KMS-11 (cell line): ENCODE data around the gene MAPK8IP1.
"Not testable (repeated sequence)": the region's sequence is repeated elsewhere in the genome, so short reads cannot be mapped to it uniquely, and the experiment has no call there.

ENCODE experiments used
- H2AFZ ChIP-seq: fragments of 200-600 bp; sonication (generic); 2 replicates; pipeline ENCODE4 v1.6.1; 2016; ENCODE audit warnings: antibody characterized with exemption, mixed run types, low read depth
- H3K27ac ChIP-seq: fragments of 200-600 bp; sonication (generic); 2 replicates; pipeline ENCODE4 v1.6.1; 2016; ENCODE audit warnings: mild to moderate bottlenecking, mixed run types
- H3K27me3 ChIP-seq: fragments of 200-600 bp; sonication (generic); 2 replicates; pipeline ENCODE4 v1.6.1; 2017; ENCODE audit warnings: mild to moderate bottlenecking, low read depth, mixed run types, moderate library complexity; ENCODE audit not compliant: insufficient read depth
- H3K36me3 ChIP-seq: fragments of 200-600 bp; sonication (generic); 2 replicates; pipeline ENCODE4 v1.6.1; 2017; ENCODE audit warnings: mild to moderate bottlenecking, mixed run types; ENCODE audit not compliant: insufficient read depth
- H3K4me1 ChIP-seq: fragments of 200-600 bp; sonication (generic); 2 replicates; pipeline ENCODE4 v1.6.1; 2016; ENCODE audit warnings: mild to moderate bottlenecking, low read depth, mixed run types; ENCODE audit not compliant: poor library complexity, severe bottlenecking
- H3K4me2 ChIP-seq: fragments of 200-600 bp; sonication (generic); 2 replicates; pipeline ENCODE4 v1.7.0; 2016; ENCODE audit warnings: mild to moderate bottlenecking, mixed run types
- H3K4me3 ChIP-seq: fragments of 200-600 bp; sonication (generic); IDR thresholded peaks from 2 replicates; pipeline ENCODE4 v1.6.1; 2017; ENCODE audit warnings: low read depth, low read length, mixed read lengths; ENCODE audit not compliant: insufficient read depth
- H3K79me2 ChIP-seq: fragments of 200-600 bp; sonication (generic); 2 replicates; pipeline ENCODE4 v1.6.1; 2016; ENCODE audit warnings: low read depth, mixed run types; ENCODE audit not compliant: insufficient read depth
- H3K9ac ChIP-seq: fragments of 200-600 bp; sonication (generic); 2 replicates; pipeline ENCODE4 v1.6.1; 2016; ENCODE audit warnings: mild to moderate bottlenecking, mixed run types
- H4K20me1 ChIP-seq: fragments of 200-600 bp; sonication (generic); 2 replicates; pipeline ENCODE4 v1.6.1; 2016; ENCODE audit warnings: mild to moderate bottlenecking, mixed run types; ENCODE audit not compliant: insufficient read depth
- TF ChIP-seq, protein P1 (sequence below): fragments of 200-600 bp; sonication (generic); conservative IDR thresholded peaks from 2 replicates; pipeline ENCODE4 v1.6.1; 2017; ENCODE audit warnings: low read depth, mild to moderate bottlenecking, antibody characterized with exemption, low read length, moderate library complexity, mixed read lengths

MAPK8IP1 gene

GRCh38 chr11:45905095-45905494 lies 19.6 kb downstream of the MAPK8IP1 start:
- Histone ChIP-seq H3K27me3 (peaks cover 11% of the 10 kb centered on the region; the same call in 1 of the 2 replicates), H3K4me2 (no peak overlapping the region), H3K27ac (no peak overlapping the region), H3K4me3 (no peak overlapping the region), H3K36me3 (no peaks in the 10 kb centered on the region), H3K4me1 (no peaks in the 10 kb centered on the region), H2AFZ (no peak overlapping the region), H3K9ac (no peak overlapping the region), H4K20me1 (no peaks in the 10 kb centered on the region), H3K79me2 (no peaks in the 10 kb centered on the region)
- TF ChIP-seq, protein P1, sequence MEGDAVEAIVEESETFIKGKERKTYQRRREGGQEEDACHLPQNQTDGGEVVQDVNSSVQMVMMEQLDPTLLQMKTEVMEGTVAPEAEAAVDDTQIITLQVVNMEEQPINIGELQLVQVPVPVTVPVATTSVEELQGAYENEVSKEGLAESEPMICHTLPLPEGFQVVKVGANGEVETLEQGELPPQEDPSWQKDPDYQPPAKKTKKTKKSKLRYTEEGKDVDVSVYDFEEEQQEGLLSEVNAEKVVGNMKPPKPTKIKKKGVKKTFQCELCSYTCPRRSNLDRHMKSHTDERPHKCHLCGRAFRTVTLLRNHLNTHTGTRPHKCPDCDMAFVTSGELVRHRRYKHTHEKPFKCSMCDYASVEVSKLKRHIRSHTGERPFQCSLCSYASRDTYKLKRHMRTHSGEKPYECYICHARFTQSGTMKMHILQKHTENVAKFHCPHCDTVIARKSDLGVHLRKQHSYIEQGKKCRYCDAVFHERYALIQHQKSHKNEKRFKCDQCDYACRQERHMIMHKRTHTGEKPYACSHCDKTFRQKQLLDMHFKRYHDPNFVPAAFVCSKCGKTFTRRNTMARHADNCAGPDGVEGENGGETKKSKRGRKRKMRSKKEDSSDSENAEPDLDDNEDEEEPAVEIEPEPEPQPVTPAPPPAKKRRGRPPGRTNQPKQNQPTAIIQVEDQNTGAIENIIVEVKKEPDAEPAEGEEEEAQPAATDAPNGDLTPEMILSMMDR, result no peak

DNA sequence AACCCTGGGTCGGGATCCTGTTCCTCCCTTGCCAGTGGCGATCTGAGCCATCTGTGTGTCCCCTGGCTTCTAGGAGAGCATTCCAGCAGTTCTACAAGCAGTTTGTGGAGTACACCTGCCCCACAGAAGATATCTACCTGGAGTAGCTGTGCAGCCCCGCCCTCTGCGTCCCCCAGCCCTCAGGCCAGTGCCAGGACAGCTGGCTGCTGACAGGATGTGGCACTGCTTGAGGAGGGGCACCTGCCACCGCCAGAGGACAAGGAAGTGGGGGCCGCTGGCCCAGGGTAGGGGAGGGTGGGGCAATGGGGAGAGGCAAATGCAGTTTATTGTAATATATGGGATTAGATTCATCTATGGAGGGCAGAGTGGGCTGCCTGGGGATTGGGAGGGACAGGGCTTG lies 20.1 kb downstream of the MAPK8IP1 start:
- H3K4me1 ChIP-seq, H3K79me2 ChIP-seq, H3K4me3 ChIP-seq, H4K20me1 ChIP-seq, H3K36me3 ChIP-seq, H3K4me2 ChIP-seq, H2AFZ ChIP-seq, H3K9ac ChIP-seq, H3K27me3 ChIP-seq, H3K27ac ChIP-seq: not testable (repeated sequence)

GRCh38 chr11:45906096-45906682 lies 20.7 kb downstream of the MAPK8IP1 start:
- H3K27ac ChIP-seq, result no peak overlapping the region
- H3K9ac ChIP-seq, result no peak overlapping the region
- H3K4me2 ChIP-seq, result no peak overlapping the region
- no peak overlapping the region for H2AFZ ChIP-seq
- H4K20me1 ChIP-seq, result no peaks in the 10 kb centered on the region
- peaks cover 2% of the 10 kb centered on the region; the same call in 1 of the 2 replicates for H3K27me3 ChIP-seq
- no peaks in the 10 kb centered on the region for H3K4me1 ChIP-seq
- H3K79me2 ChIP-seq, result no peaks in the 10 kb centered on the region
- no peaks in the 10 kb centered on the region for H3K36me3 ChIP-seq
- TF ChIP-seq, protein P1, result no peak
- no peak overlapping the region for H3K4me3 ChIP-seq

GRCh38 chr11:45906965-45907611 lies 21.6 kb downstream of the MAPK8IP1 start, which contains the start of gene FREY1:
Gene FREY1, minus strand, starts transcription at chr11:45907271. Its CDS starts 26 bp downstream, at chr11:45907245.
- H3K27ac ChIP-seq, result no peak within 1 kb of the TSS
- no peak within 1 kb of the TSS for H3K4me2 ChIP-seq
- H3K79me2 ChIP-seq, result no peaks in the 10 kb centered on the region
- H3K36me3 ChIP-seq, result no peaks in the 10 kb centered on the region
- TF ChIP-seq, protein P1, result no peak
- H3K4me1 ChIP-seq, result no peaks in the 10 kb centered on the region
- H2AFZ ChIP-seq, result no peak within 1 kb of the TSS
- H3K27me3 ChIP-seq, result no peaks in the 10 kb centered on the region
- H3K4me3 ChIP-seq, result no peak within 1 kb of the TSS
- H3K9ac ChIP-seq, result no peak within 1 kb of the TSS
- no peaks in the 10 kb centered on the region for H4K20me1 ChIP-seq

DNA sequence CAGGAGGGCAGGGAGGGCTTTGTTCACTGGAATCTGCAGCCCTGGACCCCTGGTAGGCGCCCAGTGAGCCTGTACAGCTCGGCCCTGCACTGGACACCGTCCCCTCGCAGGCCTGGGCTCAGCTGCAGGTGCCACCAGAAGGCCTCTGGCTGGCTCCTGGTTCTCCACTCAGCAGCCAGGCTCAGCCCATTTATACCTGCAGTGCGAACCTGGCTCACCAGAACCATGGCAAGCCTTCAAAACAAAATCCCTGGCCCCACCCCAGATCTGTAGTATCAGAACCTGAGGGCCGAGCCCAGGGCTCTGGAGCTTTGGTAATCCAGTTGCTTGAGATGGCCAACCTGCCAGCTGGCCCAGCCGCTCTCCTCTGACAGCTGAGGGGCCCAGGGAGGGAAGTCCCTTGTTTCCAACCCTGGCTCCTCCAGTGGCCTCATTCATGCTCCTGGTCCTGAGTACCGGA lies 22.5 kb downstream of the MAPK8IP1 start:
- Histone ChIP-seq H3K4me1 (no peaks in the 10 kb centered on the region), H3K4me2 (no peak overlapping the region), H2AFZ (no peak overlapping the region), H3K27ac (no peak overlapping the region), H3K4me3 (no peak overlapping the region), H3K27me3 (no peaks in the 10 kb centered on the region), H3K36me3 (no peaks in the 10 kb centered on the region), H3K9ac (no peak overlapping the region), H4K20me1 (no peaks in the 10 kb centered on the region), H3K79me2 (no peaks in the 10 kb centered on the region)
- TF ChIP-seq, protein P1, result no peak
